ENCODE measurements around the gene UBE2J2. TPM values are rescaled to one million over a fixed set of nuclear protein-coding genes. Genes with fewer than 3 reads are reported as not detected.

Gene UBE2J2
- total and polyA plus RNA-seq, 2 experiments from 2014 or later: 47.1 to 70.2 TPM

DNA sequence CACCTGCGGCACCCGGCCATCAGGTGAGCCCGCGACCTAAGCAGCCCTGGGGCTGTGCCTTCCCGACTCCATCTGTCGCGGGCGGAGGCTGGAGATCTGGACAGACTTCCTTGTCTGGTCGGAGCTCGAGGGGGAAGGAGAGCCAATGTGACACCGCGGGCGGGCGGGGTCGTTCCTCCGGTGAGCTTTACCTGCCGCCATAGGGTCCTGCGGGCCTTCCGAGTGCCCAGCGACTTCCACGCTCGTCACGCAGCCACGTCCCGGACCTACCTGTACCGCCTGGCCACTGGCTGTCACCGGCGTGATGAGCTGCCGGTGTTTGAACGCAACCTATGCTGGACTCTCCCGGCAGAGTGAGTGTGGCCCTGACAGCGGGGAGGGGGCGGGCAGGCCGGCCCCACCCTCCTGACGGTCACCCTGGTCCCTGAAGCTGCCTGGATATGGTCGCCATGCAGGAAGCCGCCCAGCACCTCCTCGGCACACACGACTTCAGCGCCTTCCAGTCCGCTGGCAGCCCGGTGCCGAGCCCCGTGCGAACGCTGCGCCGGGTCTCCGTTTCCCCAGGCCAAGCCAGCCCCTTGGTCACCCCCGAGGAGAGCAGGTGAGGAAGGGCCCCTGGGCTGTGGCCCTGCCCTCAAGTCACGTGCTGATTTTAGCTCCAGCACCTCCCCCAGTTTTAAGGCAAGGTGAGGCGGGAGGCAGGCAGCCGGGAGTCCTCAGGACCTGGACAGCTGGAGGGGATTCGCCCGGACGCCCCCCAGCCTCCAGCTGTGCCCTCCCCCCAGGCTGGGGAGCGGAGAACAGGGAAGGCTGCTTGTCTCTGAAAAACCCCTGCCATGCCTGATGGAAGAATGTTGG is 35.8 kb upstream of the UBE2J2 start:
- H3K27me3 ChIP-seq (ENCODE audit: insufficient read depth): no peaks in the 10 kb centered on the region
- Mint-ChIP-seq H3K4me3 (peak overlapping the region; percentile 78), H3K9me3 (no peaks in the 10 kb centered on the region), H3K27me3 (ENCODE audit: insufficient read depth, low read depth, poor library complexity) (peaks cover 19% of the 10 kb centered on the region), H3K27ac (no peak overlapping the region; the same call in 1 of the 2 replicates), H3K36me3 (ENCODE audit: low read depth) (peaks cover 22% of the 10 kb centered on the region), H3K4me1 (peaks cover 20% of the 10 kb centered on the region; the same call in 2 of the 3 replicates)
- peaks cover 8% of the 10 kb centered on the region; the same call in 1 of the 2 replicates for H3K36me3 ChIP-seq (ENCODE audit: insufficient read depth)
- H2AFZ ChIP-seq: no peak overlapping the region
- TF ChIP-seq, protein P1, sequence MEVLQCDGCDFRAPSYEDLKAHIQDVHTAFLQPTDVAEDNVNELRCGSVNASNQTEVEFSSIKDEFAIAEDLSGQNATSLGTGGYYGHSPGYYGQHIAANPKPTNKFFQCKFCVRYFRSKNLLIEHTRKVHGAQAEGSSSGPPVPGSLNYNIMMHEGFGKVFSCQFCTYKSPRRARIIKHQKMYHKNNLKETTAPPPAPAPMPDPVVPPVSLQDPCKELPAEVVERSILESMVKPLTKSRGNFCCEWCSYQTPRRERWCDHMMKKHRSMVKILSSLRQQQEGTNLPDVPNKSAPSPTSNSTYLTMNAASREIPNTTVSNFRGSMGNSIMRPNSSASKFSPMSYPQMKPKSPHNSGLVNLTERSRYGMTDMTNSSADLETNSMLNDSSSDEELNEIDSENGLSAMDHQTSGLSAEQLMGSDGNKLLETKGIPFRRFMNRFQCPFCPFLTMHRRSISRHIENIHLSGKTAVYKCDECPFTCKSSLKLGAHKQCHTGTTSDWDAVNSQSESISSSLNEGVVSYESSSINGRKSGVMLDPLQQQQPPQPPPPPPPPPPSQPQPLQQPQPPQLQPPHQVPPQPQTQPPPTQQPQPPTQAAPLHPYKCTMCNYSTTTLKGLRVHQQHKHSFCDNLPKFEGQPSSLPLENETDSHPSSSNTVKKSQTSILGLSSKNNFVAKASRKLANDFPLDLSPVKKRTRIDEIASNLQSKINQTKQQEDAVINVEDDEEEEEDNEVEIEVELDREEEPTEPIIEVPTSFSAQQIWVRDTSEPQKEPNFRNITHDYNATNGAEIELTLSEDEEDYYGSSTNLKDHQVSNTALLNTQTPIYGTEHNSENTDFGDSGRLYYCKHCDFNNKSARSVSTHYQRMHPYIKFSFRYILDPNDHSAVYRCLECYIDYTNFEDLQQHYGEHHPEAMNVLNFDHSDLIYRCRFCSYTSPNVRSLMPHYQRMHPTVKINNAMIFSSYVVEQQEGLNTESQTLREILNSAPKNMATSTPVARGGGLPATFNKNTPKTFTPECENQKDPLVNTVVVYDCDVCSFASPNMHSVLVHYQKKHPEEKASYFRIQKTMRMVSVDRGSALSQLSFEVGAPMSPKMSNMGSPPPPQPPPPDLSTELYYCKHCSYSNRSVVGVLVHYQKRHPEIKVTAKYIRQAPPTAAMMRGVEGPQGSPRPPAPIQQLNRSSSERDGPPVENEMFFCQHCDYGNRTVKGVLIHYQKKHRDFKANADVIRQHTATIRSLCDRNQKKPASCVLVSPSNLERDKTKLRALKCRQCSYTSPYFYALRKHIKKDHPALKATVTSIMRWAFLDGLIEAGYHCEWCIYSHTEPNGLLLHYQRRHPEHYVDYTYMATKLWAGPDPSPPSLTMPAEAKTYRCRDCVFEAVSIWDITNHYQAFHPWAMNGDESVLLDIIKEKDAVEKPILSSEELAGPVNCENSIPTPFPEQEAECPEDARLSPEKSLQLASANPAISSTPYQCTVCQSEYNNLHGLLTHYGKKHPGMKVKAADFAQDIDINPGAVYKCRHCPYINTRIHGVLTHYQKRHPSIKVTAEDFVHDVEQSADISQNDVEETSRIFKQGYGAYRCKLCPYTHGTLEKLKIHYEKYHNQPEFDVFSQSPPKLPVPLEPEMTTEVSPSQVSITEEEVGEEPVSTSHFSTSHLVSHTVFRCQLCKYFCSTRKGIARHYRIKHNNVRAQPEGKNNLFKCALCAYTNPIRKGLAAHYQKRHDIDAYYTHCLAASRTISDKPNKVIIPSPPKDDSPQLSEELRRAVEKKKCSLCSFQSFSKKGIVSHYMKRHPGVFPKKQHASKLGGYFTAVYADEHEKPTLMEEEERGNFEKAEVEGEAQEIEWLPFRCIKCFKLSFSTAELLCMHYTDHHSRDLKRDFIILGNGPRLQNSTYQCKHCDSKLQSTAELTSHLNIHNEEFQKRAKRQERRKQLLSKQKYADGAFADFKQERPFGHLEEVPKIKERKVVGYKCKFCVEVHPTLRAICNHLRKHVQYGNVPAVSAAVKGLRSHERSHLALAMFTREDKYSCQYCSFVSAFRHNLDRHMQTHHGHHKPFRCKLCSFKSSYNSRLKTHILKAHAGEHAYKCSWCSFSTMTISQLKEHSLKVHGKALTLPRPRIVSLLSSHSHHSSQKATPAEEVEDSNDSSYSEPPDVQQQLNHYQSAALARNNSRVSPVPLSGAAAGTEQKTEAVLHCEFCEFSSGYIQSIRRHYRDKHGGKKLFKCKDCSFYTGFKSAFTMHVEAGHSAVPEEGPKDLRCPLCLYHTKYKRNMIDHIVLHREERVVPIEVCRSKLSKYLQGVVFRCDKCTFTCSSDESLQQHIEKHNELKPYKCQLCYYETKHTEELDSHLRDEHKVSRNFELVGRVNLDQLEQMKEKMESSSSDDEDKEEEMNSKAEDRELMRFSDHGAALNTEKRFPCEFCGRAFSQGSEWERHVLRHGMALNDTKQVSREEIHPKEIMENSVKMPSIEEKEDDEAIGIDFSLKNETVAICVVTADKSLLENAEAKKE (CRISPR knock-in tag; IDR thresholded peaks at IDR 0.05): no peak
- no peak for TF ChIP-seq POLR2AphosphoS5 (IDR thresholded peaks at IDR 0.05; ENCODE audit: low read depth)
- no peak for TF ChIP-seq NANOG (IDR thresholded peaks at IDR 0.05; ENCODE audit: borderline replicate concordance)
- TF ChIP-seq ZNF331 (CRISPR knock-in tag; IDR thresholded peaks at IDR 0.05; ENCODE audit: low read depth): no peak
- TF ChIP-seq, protein P2, sequence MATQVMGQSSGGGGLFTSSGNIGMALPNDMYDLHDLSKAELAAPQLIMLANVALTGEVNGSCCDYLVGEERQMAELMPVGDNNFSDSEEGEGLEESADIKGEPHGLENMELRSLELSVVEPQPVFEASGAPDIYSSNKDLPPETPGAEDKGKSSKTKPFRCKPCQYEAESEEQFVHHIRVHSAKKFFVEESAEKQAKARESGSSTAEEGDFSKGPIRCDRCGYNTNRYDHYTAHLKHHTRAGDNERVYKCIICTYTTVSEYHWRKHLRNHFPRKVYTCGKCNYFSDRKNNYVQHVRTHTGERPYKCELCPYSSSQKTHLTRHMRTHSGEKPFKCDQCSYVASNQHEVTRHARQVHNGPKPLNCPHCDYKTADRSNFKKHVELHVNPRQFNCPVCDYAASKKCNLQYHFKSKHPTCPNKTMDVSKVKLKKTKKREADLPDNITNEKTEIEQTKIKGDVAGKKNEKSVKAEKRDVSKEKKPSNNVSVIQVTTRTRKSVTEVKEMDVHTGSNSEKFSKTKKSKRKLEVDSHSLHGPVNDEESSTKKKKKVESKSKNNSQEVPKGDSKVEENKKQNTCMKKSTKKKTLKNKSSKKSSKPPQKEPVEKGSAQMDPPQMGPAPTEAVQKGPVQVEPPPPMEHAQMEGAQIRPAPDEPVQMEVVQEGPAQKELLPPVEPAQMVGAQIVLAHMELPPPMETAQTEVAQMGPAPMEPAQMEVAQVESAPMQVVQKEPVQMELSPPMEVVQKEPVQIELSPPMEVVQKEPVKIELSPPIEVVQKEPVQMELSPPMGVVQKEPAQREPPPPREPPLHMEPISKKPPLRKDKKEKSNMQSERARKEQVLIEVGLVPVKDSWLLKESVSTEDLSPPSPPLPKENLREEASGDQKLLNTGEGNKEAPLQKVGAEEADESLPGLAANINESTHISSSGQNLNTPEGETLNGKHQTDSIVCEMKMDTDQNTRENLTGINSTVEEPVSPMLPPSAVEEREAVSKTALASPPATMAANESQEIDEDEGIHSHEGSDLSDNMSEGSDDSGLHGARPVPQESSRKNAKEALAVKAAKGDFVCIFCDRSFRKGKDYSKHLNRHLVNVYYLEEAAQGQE (IDR thresholded peaks at IDR 0.05; ENCODE audit: unreplicated experiment): no peak
- TF ChIP-seq ZNF114 (CRISPR knock-in tag; IDR thresholded peaks at IDR 0.05): no peak
- TF ChIP-seq, protein P3, sequence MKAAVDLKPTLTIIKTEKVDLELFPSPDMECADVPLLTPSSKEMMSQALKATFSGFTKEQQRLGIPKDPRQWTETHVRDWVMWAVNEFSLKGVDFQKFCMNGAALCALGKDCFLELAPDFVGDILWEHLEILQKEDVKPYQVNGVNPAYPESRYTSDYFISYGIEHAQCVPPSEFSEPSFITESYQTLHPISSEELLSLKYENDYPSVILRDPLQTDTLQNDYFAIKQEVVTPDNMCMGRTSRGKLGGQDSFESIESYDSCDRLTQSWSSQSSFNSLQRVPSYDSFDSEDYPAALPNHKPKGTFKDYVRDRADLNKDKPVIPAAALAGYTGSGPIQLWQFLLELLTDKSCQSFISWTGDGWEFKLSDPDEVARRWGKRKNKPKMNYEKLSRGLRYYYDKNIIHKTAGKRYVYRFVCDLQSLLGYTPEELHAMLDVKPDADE (IDR thresholded peaks at IDR 0.05): no peak
- TF ChIP-seq CREB1 (CRISPR knock-in tag; IDR thresholded peaks at IDR 0.05; ENCODE audit: low read depth): no peak
- no peak for TF ChIP-seq JUNB (IDR thresholded peaks at IDR 0.05; ENCODE audit: unreplicated experiment)
- TF ChIP-seq EZH2phosphoT487 (IDR thresholded peaks at IDR 0.05; ENCODE audit: unreplicated experiment): no peak
- no peak for TF ChIP-seq EZH2 (IDR thresholded peaks at IDR 0.05; ENCODE audit: low read depth, unreplicated experiment)
- TF ChIP-seq, protein P4, sequence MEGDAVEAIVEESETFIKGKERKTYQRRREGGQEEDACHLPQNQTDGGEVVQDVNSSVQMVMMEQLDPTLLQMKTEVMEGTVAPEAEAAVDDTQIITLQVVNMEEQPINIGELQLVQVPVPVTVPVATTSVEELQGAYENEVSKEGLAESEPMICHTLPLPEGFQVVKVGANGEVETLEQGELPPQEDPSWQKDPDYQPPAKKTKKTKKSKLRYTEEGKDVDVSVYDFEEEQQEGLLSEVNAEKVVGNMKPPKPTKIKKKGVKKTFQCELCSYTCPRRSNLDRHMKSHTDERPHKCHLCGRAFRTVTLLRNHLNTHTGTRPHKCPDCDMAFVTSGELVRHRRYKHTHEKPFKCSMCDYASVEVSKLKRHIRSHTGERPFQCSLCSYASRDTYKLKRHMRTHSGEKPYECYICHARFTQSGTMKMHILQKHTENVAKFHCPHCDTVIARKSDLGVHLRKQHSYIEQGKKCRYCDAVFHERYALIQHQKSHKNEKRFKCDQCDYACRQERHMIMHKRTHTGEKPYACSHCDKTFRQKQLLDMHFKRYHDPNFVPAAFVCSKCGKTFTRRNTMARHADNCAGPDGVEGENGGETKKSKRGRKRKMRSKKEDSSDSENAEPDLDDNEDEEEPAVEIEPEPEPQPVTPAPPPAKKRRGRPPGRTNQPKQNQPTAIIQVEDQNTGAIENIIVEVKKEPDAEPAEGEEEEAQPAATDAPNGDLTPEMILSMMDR (conservative IDR thresholded peaks at IDR 0.05; ENCODE audit: low read depth in 2 of 2): no peak
- TF ChIP-seq STAT1 (IDR thresholded peaks at IDR 0.05; ENCODE audit: unreplicated experiment): no peak
- H3K9me2 ChIP-seq (ENCODE audit: insufficient read depth): no peaks in the 10 kb centered on the region
- H3K27ac ChIP-seq (ENCODE audit: low read depth): no peak overlapping the region
- H3K4me3 ChIP-seq: peak overlapping the region; percentile 90
- peak; percentile 12 for ATAC-seq
- peaks cover 5% of the 10 kb centered on the region; the same call in 1 of the 2 replicates for H3K79me2 ChIP-seq (replicated peaks; ENCODE audit: insufficient read depth)
- peaks cover 7% of the 10 kb centered on the region; the same call in 1 of the 2 replicates for H3K4me1 ChIP-seq (ENCODE audit: insufficient read depth)
- peaks cover 6% of the 10 kb centered on the region; the same call in 1 of the 2 replicates for H4K20me1 ChIP-seq (replicated peaks; ENCODE audit: insufficient read depth)
- H3K4me2 ChIP-seq: peak overlapping the region; percentile 90
- H3F3A ChIP-seq (replicated peaks; ENCODE audit: low read depth): peaks cover 11% of the 10 kb centered on the region; the same call in 1 of the 2 replicates
- peak; percentile 63 for DNase-seq (ENCODE audit: low spot score)

Data from GM23338 (cell line).